ENCODE data around the gene LKAAEAR1.
A peak's percentile ranks its signal among the peaks of the same experiment; 100 is the strongest.

LKAAEAR1 gene

DNA sequence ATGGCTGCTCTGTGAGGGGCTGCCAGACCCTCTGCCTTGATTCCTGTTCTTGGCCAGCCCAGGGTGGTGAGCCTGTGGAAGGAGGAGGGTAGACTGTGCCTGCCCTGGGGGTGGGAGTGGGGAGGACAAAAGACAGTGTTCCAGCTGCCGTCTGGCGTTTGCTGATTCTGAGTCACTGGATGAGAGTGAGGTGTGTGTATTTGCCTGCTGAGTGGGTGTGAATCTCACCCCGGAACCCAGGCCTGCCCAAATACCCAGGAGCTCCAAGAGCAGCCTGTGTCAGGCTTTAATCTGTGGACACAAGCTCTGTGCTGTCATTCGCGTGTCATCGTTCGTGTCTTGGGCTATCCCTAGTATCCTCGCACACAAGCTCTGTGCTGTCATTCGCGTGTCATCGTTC, 2.6 kb upstream of the LKAAEAR1 start:
- H3K79me2 ChIP-seq (ENCODE audit: insufficient read depth, low read length), result no peaks in the 10 kb centered on the region
- 0 out of 2 replicates have a peak, but pooled peaks cover 3% of the 10 kb centered on the region for H3K9me3 ChIP-seq (ENCODE audit: low read length)
- no peaks in the 10 kb centered on the region for H3F3A ChIP-seq (ENCODE audit: insufficient read depth, low read length)
- no peak overlapping the region for H3K27ac ChIP-seq (ENCODE audit: low read depth, low read length, poor library complexity, severe bottlenecking)
- TF ChIP-seq EZH2 (IDR thresholded peaks at IDR 0.05; ENCODE audit: borderline replicate concordance, low read length), result no peak
- TF ChIP-seq, protein P1, sequence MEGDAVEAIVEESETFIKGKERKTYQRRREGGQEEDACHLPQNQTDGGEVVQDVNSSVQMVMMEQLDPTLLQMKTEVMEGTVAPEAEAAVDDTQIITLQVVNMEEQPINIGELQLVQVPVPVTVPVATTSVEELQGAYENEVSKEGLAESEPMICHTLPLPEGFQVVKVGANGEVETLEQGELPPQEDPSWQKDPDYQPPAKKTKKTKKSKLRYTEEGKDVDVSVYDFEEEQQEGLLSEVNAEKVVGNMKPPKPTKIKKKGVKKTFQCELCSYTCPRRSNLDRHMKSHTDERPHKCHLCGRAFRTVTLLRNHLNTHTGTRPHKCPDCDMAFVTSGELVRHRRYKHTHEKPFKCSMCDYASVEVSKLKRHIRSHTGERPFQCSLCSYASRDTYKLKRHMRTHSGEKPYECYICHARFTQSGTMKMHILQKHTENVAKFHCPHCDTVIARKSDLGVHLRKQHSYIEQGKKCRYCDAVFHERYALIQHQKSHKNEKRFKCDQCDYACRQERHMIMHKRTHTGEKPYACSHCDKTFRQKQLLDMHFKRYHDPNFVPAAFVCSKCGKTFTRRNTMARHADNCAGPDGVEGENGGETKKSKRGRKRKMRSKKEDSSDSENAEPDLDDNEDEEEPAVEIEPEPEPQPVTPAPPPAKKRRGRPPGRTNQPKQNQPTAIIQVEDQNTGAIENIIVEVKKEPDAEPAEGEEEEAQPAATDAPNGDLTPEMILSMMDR (IDR thresholded peaks at IDR 0.05; ENCODE audit: low read length), result no peak
- no peak overlapping the region for H3K4me2 ChIP-seq (ENCODE audit: low read length)
- peaks cover 10% of the 10 kb centered on the region for H3K4me1 ChIP-seq (ENCODE audit: insufficient read depth, low read length, severe bottlenecking)
- H2AFZ ChIP-seq (ENCODE audit: low read length), result no peak overlapping the region
- H3K36me3 ChIP-seq (ENCODE audit: insufficient read depth, low read length), result no peaks in the 10 kb centered on the region; the same call in 1 of the 2 replicates
- H3K9ac ChIP-seq (ENCODE audit: low read length), result no peak overlapping the region
- H4K20me1 ChIP-seq (ENCODE audit: insufficient read depth, low read length), result no peaks in the 10 kb centered on the region
- peaks cover 6% of the 10 kb centered on the region; the same call in 1 of the 2 replicates for H3K27me3 ChIP-seq (ENCODE audit: insufficient read depth, low read length)
- no peaks in the 10 kb centered on the region for H3K9me2 ChIP-seq (ENCODE audit: low read depth, low read length)
- no peak overlapping the region for H3K4me3 ChIP-seq (ENCODE audit: low read depth, low read length, poor library complexity, severe bottlenecking)

DNA sequence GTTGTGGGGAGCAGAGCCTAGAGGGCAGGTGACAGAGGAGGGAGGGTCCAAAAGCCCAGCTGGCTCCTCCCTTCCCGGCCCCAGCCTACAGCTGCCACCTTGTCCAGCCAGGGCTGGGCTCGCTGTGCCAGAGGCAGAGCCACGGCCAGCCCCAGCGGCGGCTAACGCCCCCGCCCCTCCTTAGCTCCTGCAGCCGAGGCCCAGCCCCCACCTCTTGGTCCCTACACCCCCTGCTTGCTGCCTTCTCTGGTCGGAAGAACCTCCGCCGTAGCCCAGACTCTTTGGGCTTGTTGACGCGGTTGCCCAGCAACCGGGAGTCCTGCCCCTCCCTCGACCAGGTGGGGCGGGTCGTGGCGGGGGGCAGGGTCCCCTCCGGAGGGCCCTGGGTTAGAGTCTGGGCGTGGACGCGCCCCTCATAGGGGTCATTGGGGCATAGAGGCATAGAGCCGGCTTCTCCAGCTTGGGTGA, 521 bp upstream of the LKAAEAR1 start:
- Histone ChIP-seq H3K4me3 (ENCODE audit: low read depth, low read length, poor library complexity, severe bottlenecking) (no peak overlapping the region), H3K27ac (ENCODE audit: low read depth, low read length, poor library complexity, severe bottlenecking) (no peak overlapping the region), H3F3A (ENCODE audit: insufficient read depth, low read length) (no peaks in the 10 kb centered on the region), H3K9me3 (ENCODE audit: low read length) (0 out of 2 replicates have a peak, but pooled peaks cover 3% of the 10 kb centered on the region), H4K20me1 (ENCODE audit: insufficient read depth, low read length) (no peaks in the 10 kb centered on the region), H3K4me1 (ENCODE audit: insufficient read depth, low read length, severe bottlenecking) (peaks cover 10% of the 10 kb centered on the region), H3K4me2 (ENCODE audit: low read length) (no peak overlapping the region), H2AFZ (ENCODE audit: low read length) (no peak overlapping the region), H3K36me3 (ENCODE audit: insufficient read depth, low read length) (no peaks in the 10 kb centered on the region; the same call in 1 of the 2 replicates), H3K27me3 (ENCODE audit: insufficient read depth, low read length) (peaks cover 6% of the 10 kb centered on the region; the same call in 1 of the 2 replicates), H3K79me2 (ENCODE audit: insufficient read depth, low read length) (no peaks in the 10 kb centered on the region), H3K9me2 (ENCODE audit: low read depth, low read length) (no peaks in the 10 kb centered on the region), H3K9ac (ENCODE audit: low read length) (no peak overlapping the region)
- TF ChIP-seq, protein P1 (IDR thresholded peaks at IDR 0.05; ENCODE audit: low read length), result no peak
- no peak for TF ChIP-seq EZH2 (IDR thresholded peaks at IDR 0.05; ENCODE audit: borderline replicate concordance, low read length)

DNA sequence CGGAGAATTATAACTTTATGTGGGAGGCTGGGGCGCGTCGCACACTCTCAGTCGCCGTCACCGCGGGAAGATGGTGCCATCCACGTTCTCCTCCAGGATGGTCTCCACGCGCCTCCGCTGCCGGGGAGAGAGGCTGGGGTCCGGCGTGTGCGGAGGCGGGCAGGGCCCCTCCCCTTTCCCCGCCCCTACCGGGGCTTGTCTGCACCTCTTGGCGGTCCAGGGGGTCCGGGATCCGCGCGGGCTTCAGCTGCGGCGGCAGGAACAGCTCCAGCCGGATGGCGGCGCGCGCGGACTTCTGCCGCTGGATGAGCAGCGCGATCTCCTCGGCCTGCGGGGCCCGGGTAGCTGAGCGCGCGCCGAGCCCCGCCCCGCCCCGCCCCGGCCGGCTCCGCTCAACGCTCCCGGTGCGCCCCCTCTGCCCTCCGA, 807 bp downstream of the LKAAEAR1 start:
- 0 out of 2 replicates have a peak, but pooled peaks cover 3% of the 10 kb centered on the region for H3K9me3 ChIP-seq (ENCODE audit: low read length)
- no peaks in the 10 kb centered on the region for H3K9me2 ChIP-seq (ENCODE audit: low read depth, low read length)
- H3K27ac ChIP-seq (ENCODE audit: low read depth, low read length, poor library complexity, severe bottlenecking), result no peak overlapping the region
- peaks cover 6% of the 10 kb centered on the region; the same call in 1 of the 2 replicates for H3K27me3 ChIP-seq (ENCODE audit: insufficient read depth, low read length)
- H3K4me1 ChIP-seq (ENCODE audit: insufficient read depth, low read length, severe bottlenecking), result peaks cover 19% of the 10 kb centered on the region
- peak overlapping the region; percentile 51 for H3K4me3 ChIP-seq (ENCODE audit: low read depth, low read length, poor library complexity, severe bottlenecking)
- H2AFZ ChIP-seq (ENCODE audit: low read length), result no peak overlapping the region
- no peaks in the 10 kb centered on the region for H4K20me1 ChIP-seq (ENCODE audit: insufficient read depth, low read length)
- peak overlapping the region; percentile 58 for H3K4me2 ChIP-seq (ENCODE audit: low read length)
- H3K36me3 ChIP-seq (ENCODE audit: insufficient read depth, low read length), result no peaks in the 10 kb centered on the region; the same call in 1 of the 2 replicates
- no peaks in the 10 kb centered on the region for H3F3A ChIP-seq (ENCODE audit: insufficient read depth, low read length)
- TF ChIP-seq, protein P1 (IDR thresholded peaks at IDR 0.05; ENCODE audit: low read length), result peak; percentile 61
- TF ChIP-seq EZH2 (IDR thresholded peaks at IDR 0.05; ENCODE audit: borderline replicate concordance, low read length), result no peak
- H3K9ac ChIP-seq (ENCODE audit: low read length), result peak overlapping the region; percentile 21; the same call in 1 of the 2 replicates
- H3K79me2 ChIP-seq (ENCODE audit: insufficient read depth, low read length), result no peaks in the 10 kb centered on the region
